B cell (primary cell): ENCODE data around the gene DVL1. TPM values are rescaled to one million over a fixed set of nuclear protein-coding genes. Genes with fewer than 3 reads are reported as not detected.

Source experiments
- ATAC-seq: fragments of 200-7000 bp; cut with Tn5 transposase; one replicate; pipeline ENCODE4 v1.10.0; 2021; ENCODE audit warnings: low read depth, mild to moderate bottlenecking, moderate number of reproducible peaks, moderate library complexity
- CTCF ChIA-PET: fragments of 350-600 bp; sonication (Branson Sonifier 250); formaldehyde crosslinking; loops from one replicate; lab custom pipeline; 2021; ENCODE audit warnings: antibody characterized with exemption, inconsistent platforms; lab: Charles Lee
- POLR2A ChIA-PET: fragments of 350-600 bp; sonication (Branson Sonifier 250); formaldehyde crosslinking; loops from one replicate; lab custom pipeline; 2021; ENCODE audit warnings: antibody characterized with exemption; lab: Charles Lee
- DNase-seq: peaks from one replicate; pipeline ENCODE4 v3.0.0; 2013
- H2AFZ ChIP-seq: 2 replicates; pipeline ENCODE4 v1.6.1; 2012; ENCODE audit warnings: mild to moderate bottlenecking, low read depth, low read length; ENCODE audit not compliant: insufficient read depth, poor library complexity, severe bottlenecking
- H3K27ac ChIP-seq, 2 donors: 1 replicate in 1 of 2; 2 replicates in 1 of 2; pipeline ENCODE4 v1.5.1; 2012 to 2013; ENCODE audit warnings: low read length in 2 of 2, mild to moderate bottlenecking in 2 of 2, moderate library complexity in 1 of 2
- H3K27me3 ChIP-seq, 4 experiments: fragments of 200-600 bp in 1 of 4; sonication (generic) in 1 of 4; replicated peaks in 1 of 4; 1 replicate in 2 of 4; 2 replicates in 2 of 4; pipeline versions ENCODE4 v1.6.1 to v1.7.0; 2013 to 2016; ENCODE audit warnings: low read length in 3 of 4, mild to moderate bottlenecking in 2 of 4, mixed read lengths in 1 of 4, moderate library complexity in 1 of 4; ENCODE audit not compliant: insufficient read depth in 4 of 4, control insufficient read depth in 3 of 4; ENCODE audit errors: control extremely low read depth in 1 of 4
- H3K36me3 ChIP-seq, 2 experiments: replicated peaks in 1 of 2; 1 replicate in 1 of 2; 2 replicates in 1 of 2; pipeline versions ENCODE4 v1.6.1 to v1.7.1; 2013; ENCODE audit warnings: low read length in 1 of 2; ENCODE audit not compliant: insufficient read depth in 2 of 2, control insufficient read depth in 1 of 2; ENCODE audit errors: control extremely low read depth in 1 of 2, extremely low read depth in 1 of 2
- H3K4me1 ChIP-seq, 2 donors: fragments of 200-600 bp in 1 of 2; sonication (generic) in 1 of 2; 1 replicate in 1 of 2; 2 replicates in 1 of 2; pipeline versions ENCODE4 v1.5.1 to v1.6.1; 2013 to 2017; ENCODE audit warnings: low read length in 2 of 2; ENCODE audit not compliant: control insufficient read depth in 2 of 2, insufficient read depth in 2 of 2
- H3K4me2 ChIP-seq: replicated peaks from 2 replicates; pipeline ENCODE3; 2012; ENCODE audit warnings: mild to moderate bottlenecking, low read depth, low read length; ENCODE audit not compliant: poor library complexity, severe bottlenecking
- H3K4me3 ChIP-seq, 5 experiments: fragments of 200-600 bp in 1 of 5; sonication (generic) in 1 of 5; 1 replicate in 3 of 5; 2 replicates in 2 of 5; pipeline versions ENCODE4 v1.5.1 to v1.7.0; 2011 to 2016; ENCODE audit warnings: low read length in 4 of 5, mild to moderate bottlenecking in 4 of 5, low read depth in 2 of 5, control low read depth in 1 of 5, moderate library complexity in 1 of 5; ENCODE audit not compliant: insufficient read depth in 1 of 5; ENCODE audit errors: control extremely low read depth in 1 of 5, extremely low read depth in 1 of 5
- H3K79me2 ChIP-seq: fragments of 200-600 bp; sonication (generic); one replicate; pipeline ENCODE4 v1.6.0; 2016; ENCODE audit warnings: low read length; ENCODE audit not compliant: control insufficient read depth, insufficient read depth
- H3K9ac ChIP-seq: fragments of 200-600 bp; sonication (generic); 2 replicates; pipeline ENCODE4 v1.6.1; 2017; ENCODE audit warnings: mild to moderate bottlenecking, low read length, moderate library complexity
- H3K9me3 ChIP-seq, 3 donors: one replicate each; pipeline versions ENCODE4 v1.6.1 to v1.7.1; 2013; ENCODE audit warnings: low read length in 2 of 3; ENCODE audit not compliant: control insufficient read depth in 2 of 3, insufficient read depth in 1 of 3; ENCODE audit errors: control extremely low read depth in 1 of 3
- H4K20me1 ChIP-seq: 2 replicates; pipeline ENCODE4 v1.6.0; 2012; ENCODE audit warnings: mild to moderate bottlenecking, low read length; ENCODE audit not compliant: insufficient read depth, control insufficient read depth, poor library complexity, severe bottlenecking
- H3K27ac Mint-ChIP-seq: one replicate; pipeline ENCODE4 v1.8.0; 2021; ENCODE audit warnings: mixed read lengths
- H3K27me3 Mint-ChIP-seq: one replicate; pipeline ENCODE4 v1.8.0; 2021; ENCODE audit warnings: mixed read lengths
- H3K4me1 Mint-ChIP-seq: one replicate; pipeline ENCODE4 v1.8.0; 2021; ENCODE audit warnings: mixed read lengths
- H3K4me3 Mint-ChIP-seq: one replicate; pipeline ENCODE4 v1.8.0; 2021; ENCODE audit warnings: mixed read lengths
- H3K9me3 Mint-ChIP-seq: one replicate; pipeline ENCODE4 v1.8.0; 2022; ENCODE audit warnings: mixed read lengths; ENCODE audit not compliant: insufficient read depth
- CTCF ChIP-seq: fragments of 200-600 bp; IDR thresholded peaks from one replicate; pipeline ENCODE4 v1.8.0; 2022; ENCODE audit warnings: antibody characterized with exemption, mild to moderate bottlenecking
- EZH2 ChIP-seq: IDR thresholded peaks from 2 replicates; pipeline ENCODE4 v1.6.1; 2012; ENCODE audit warnings: borderline replicate concordance, low read depth, mild to moderate bottlenecking, moderate library complexity, low read length; ENCODE audit not compliant: insufficient read depth, poor library complexity, severe bottlenecking
- WGBS: methylation state at CpG from one replicate; pipeline ENCODE4 v1.1.5; 2013; ENCODE audit warnings: missing lambda C conversion rate; ENCODE audit not compliant: insufficient coverage; 5-methylcytosine and 5-hydroxymethylcytosine counted together
- intact Hi-C: fragments of 100-400 bp; cut with micrococcal nuclease; formaldehyde crosslinking; loops from one replicate; pipeline ENCODE4 v1.10.0; 2022
- polyA plus RNA-seq: library from polyadenylated mRNA; depleted of rRNA; stranded (reverse); fragments of >200 nt; gene quantifications from 2 replicates; pipeline ENCODE4 v1.2.3, GENCODE V29; 2012
- total RNA-seq, 2 donors: library from RNA; stranded (reverse); fragments of 120-200 nt in 1 of 2; gene quantifications; 1 replicate in 1 of 2; 2 replicates in 1 of 2; pipeline versions ENCODE4 v1.2.3 to v1.2.4, GENCODE V29; 2013 to 2022

The DVL1 gene
- total and polyA plus RNA-seq, 2 donors (not counting 1 experiment from before 2014, with no cell fraction given), result 46.1 to 53.5 TPM

GRCh38 chr1:1347663-1348419 is 1.4 kb downstream of the DVL1 start:
- peaks cover 6% of the 10 kb centered on the region for H3K27me3 Mint-ChIP-seq
- intact Hi-C loops, result no loop called here
- ATAC-seq (no peak), DNase-seq (no peak)
- Histone ChIP-seq H3K27ac (no peak overlapping the region), H3K4me3 (peak overlapping the region in 4 of 5 experiments; percentile 10 to 81 (median 68)), H3K27me3 (peaks cover 0 to 15% (median 2%) of the 10 kb centered on the region in 4 experiments), H3K4me2 (peak overlapping the region; percentile 96), H2AFZ (peak overlapping the region; percentile 60), H3K4me1 (peaks cover 14 to 29% of the 10 kb centered on the region in 2 donors), H4K20me1 (peaks cover 48% of the 10 kb centered on the region), H3K9me3 (no peaks in the 10 kb centered on the region), H3K9ac (peak overlapping the region; percentile 71), H3K36me3 (no peaks in the 10 kb centered on the region), H3K79me2 (peaks cover 34% of the 10 kb centered on the region)
- H3K4me1 Mint-ChIP-seq, result peaks cover 24% of the 10 kb centered on the region
- H3K27ac Mint-ChIP-seq, result peak overlapping the region; percentile 56
- WGBS, result 65% methylated on average over 21 of the region's 26 CpGs
- ChIA-PET CTCF (interaction anchor here (1.2 to 1.4 kb wide), 2 partner anchors 26 to 27 kb away, joined by 3 to 5 read pairs; partner anchors contain the start of gene AURKAIP1), POLR2A (no interaction called here)
- peak overlapping the region; percentile 83 for H3K4me3 Mint-ChIP-seq
- H3K9me3 Mint-ChIP-seq, result no peaks in the 10 kb centered on the region
- TF ChIP-seq CTCF (no peak), EZH2 (no peak)

- Histone ChIP-seq H3K4me1 (peaks cover 7 to 21% of the 10 kb centered on the region in 2 donors), H3K79me2 (peaks cover 34% of the 10 kb centered on the region), H3K36me3 (no peaks in the 10 kb centered on the region), H3K27me3 (peaks cover 0 to 9% (median 0%) of the 10 kb centered on the region in 4 experiments), H3K4me3 (no peak overlapping the region), H4K20me1 (peaks cover 46% of the 10 kb centered on the region), H3K9me3 (no peaks in the 10 kb centered on the region), H3K4me2 (no peak overlapping the region), H3K9ac (no peak overlapping the region), H2AFZ (no peak overlapping the region), H3K27ac (no peak overlapping the region)
- ChIA-PET POLR2A (no interaction called here), CTCF (interaction anchor here (1.3 to 1.4 kb wide), 2 partner anchors 22 to 28 kb away, joined by 3 to 5 read pairs; partner anchors contain the start of gene AURKAIP1)
- TF ChIP-seq EZH2 (no peak), CTCF (no peak)
- intact Hi-C loops, result no loop called here
- 97% methylated on average over 10 of the region's 10 CpGs for WGBS
- Mint-ChIP-seq H3K4me1 (peaks cover 17% of the 10 kb centered on the region), H3K9me3 (no peaks in the 10 kb centered on the region), H3K27me3 (no peaks in the 10 kb centered on the region), H3K4me3 (peak overlapping the region; percentile 83), H3K27ac (peak overlapping the region; percentile 43)
- DNase-seq, result no peak
- ATAC-seq, result no peak
Observed at GRCh38 chr1:1347026-1347595, 2.1 kb downstream of the DVL1 start.
